Measurements from ENCODE around the gene RPL10. TPM values are rescaled to one million over a fixed set of nuclear protein-coding genes. Genes with fewer than 3 reads are reported as not detected.
A peak's percentile ranks its signal among the peaks of the same experiment; 100 is the strongest.

Gene RPL10
- total RNA-seq, 4 donors from 2014 or later = 1,992 to 4,644 (median 2,626) TPM

DNA sequence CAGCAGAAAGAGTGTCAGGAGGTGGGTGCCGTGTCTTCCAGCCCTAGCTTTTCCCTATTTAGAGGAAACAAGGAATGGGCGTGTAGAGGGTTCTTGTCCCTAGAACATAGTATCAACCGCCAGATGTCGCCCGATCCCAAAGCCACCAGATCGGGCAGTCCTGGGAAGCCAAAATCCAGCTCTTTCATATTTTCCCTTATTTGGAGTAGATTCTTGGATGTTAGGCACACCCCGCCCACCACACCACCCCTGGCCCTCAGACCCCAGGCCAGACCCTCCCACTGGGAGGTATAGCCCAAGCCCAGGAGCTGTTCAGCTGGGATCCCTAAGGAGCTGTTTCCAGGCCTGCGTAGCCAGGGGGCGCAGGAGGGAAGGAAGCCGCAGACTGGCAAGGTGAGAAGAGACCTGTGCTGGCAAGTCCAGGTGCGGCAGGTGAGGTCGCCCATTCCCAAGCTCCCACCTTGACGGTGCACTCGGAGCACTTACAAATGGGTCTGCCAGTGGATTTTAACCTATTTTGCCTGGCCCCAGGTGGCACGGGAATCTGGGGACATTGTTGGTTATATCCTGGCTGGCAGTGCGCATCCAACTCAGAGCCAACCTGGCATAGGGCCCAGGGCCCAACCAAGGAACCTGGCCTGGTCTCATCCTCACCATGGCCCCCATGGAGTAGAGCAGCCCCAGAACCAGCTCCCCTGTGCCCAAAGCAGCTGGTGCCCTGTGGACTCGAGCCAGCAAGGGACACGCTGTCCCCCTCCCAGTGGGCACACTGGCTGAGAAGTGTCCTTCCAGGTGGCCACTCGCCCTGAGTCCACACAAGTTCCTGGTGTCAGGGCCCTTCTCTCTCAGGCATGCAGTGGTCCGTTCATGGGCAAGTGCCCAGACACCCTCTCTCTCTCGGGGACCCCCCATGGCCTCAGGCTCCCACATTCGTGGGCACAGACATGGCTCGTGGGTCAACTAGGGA lies 24.6 kb upstream of the RPL10 start:
- H3K9me3 ChIP-seq = no peaks in the 10 kb centered on the region

DNA sequence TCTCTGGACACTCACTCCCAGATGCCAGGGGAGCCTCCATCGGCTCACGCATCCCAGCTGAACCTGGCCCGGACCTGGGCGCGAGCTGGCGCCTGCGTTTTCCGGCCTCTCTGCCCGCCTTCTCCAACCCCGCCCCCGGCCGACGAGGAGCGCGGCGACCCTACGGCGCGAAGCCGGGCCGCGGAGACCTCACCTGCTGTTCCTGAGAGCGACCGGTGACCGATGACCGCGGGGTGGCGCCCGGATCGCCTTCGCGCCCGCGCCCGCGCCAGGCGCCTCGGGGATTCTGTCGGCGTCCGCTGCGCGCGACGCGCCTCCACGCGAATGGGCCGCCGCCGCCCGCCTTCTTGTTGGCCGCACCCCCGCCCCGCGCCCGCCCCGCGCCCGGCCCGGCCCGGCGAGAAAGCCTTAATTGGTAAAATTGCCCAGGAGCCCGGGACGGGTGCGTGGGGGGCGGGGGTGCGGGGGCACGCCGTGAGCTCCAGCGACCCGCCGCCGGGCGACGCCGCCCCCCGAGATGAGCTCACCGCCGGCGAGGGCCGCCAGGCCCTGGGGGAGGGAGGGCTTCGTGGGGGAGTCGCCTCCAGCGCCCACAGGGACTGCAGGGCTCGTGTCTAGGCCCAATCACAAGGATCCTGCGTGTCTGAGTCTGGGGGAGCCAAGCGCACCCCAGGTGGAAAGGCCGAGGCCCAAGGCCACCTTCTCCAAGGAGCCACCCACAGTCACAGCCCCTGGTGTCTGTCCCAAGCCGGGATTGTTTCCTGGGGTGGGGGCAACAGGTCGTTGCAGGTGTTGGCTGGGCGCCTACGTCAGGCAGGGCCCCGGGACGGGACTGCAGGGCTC lies 23.6 kb upstream of the RPL10 start, which contains the start of gene FLNA:
Gene FLNA, minus strand, starts transcription at position 322 of the 843 bp plus-strand sequence. CDS start 3,389 bp downstream, outside the sequence.
- peak in 1 of 3 donors; percentile 70 for DNase-seq
- TF ChIP-seq POLR2A (IDR thresholded peaks at IDR 0.05) = no peak
- TF ChIP-seq, protein P1, sequence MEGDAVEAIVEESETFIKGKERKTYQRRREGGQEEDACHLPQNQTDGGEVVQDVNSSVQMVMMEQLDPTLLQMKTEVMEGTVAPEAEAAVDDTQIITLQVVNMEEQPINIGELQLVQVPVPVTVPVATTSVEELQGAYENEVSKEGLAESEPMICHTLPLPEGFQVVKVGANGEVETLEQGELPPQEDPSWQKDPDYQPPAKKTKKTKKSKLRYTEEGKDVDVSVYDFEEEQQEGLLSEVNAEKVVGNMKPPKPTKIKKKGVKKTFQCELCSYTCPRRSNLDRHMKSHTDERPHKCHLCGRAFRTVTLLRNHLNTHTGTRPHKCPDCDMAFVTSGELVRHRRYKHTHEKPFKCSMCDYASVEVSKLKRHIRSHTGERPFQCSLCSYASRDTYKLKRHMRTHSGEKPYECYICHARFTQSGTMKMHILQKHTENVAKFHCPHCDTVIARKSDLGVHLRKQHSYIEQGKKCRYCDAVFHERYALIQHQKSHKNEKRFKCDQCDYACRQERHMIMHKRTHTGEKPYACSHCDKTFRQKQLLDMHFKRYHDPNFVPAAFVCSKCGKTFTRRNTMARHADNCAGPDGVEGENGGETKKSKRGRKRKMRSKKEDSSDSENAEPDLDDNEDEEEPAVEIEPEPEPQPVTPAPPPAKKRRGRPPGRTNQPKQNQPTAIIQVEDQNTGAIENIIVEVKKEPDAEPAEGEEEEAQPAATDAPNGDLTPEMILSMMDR (IDR thresholded peaks at IDR 0.05) = peak in 2 of 6 experiments; percentile 7 to 20
- Histone ChIP-seq H3K4me1 (peaks cover 0 to 15% (median 7%) of the 10 kb centered on the region in 4 donors), H3K36me3 (no peaks in the 10 kb centered on the region), H3K4me3 (peak within 1 kb of the TSS; percentile 16 to 79 (median 36)), H3K27ac (peak within 1 kb of the TSS; percentile 22 to 97 (median 56)), H3K27me3 (no peaks in the 10 kb centered on the region), H3K9me3 (no peaks in the 10 kb centered on the region)

More for the DNA sequence above, 24.6 kb upstream of the RPL10 start:
- peak overlapping the region; percentile 16 to 79 (median 36) for H3K4me3 ChIP-seq
- H3K36me3 ChIP-seq = no peaks in the 10 kb centered on the region
- H3K27ac ChIP-seq = peak overlapping the region in 3 of 4 donors; percentile 26 to 97 (median 86)
- TF ChIP-seq POLR2A (IDR thresholded peaks at IDR 0.05) = no peak
- TF ChIP-seq, protein P1 (IDR thresholded peaks at IDR 0.05) = peak in 5 of 6 experiments; percentile 23 to 72 (median 56)
- peak; percentile 54 to 79 (median 78) for DNase-seq
- H3K4me1 ChIP-seq = peaks cover 0 to 15% (median 7%) of the 10 kb centered on the region in 4 donors
- H3K27me3 ChIP-seq = no peaks in the 10 kb centered on the region

DNA sequence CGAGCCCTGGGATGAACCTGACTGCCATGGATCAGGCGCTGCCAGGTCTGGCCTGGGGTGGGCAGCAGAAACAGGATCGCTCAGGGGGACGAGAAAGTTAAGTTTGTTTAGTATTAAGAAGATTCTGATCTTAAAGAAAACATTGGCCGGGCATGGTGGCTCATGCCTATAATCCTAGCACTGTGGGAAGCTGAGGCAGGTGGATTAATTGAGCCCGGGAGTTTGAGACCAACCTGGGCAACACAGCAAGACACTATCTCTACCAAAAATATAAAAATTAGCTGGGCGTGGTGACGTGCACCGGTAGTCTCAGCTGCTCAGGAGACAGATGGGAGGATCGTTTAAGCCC lies 23.0 kb upstream of the RPL10 start:
- H3K27ac ChIP-seq = peak overlapping the region; percentile 22 to 97 (median 56)
- no peaks in the 10 kb centered on the region for H3K36me3 ChIP-seq
- H3K4me1 ChIP-seq = peaks cover 0 to 18% (median 7%) of the 10 kb centered on the region in 4 donors
- no peak for DNase-seq
- TF ChIP-seq, protein P1 (IDR thresholded peaks at IDR 0.05) = no peak
- TF ChIP-seq POLR2A (IDR thresholded peaks at IDR 0.05) = no peak
- no peaks in the 10 kb centered on the region for H3K9me3 ChIP-seq
- no peaks in the 10 kb centered on the region for H3K27me3 ChIP-seq
- peak overlapping the region in 1 of 4 donors; percentile 79 for H3K4me3 ChIP-seq

DNA sequence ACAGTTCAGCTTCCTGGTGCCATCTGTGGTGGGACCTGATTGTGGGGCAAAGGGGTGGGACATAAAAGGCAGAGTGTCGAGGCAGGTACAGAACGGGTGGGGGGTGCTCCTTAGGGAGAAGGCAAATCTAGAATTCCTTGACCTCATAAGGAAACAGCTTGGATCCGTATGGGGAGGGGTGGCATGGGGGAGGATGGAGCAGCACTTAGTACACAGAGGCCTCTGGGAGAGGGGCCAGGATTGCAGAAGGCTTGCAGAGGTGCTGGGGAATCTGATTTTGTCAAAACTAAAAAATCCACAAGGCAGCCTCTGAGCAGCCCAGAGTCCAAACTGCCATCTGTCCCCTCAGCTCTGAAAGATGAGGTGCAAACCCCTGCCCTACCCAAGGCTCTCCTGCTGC lies 21.4 kb upstream of the RPL10 start:
- H3K27me3 ChIP-seq = no peaks in the 10 kb centered on the region
- peak overlapping the region in 2 of 4 donors; percentile 59 to 97 for H3K27ac ChIP-seq
- no peak for DNase-seq
- TF ChIP-seq, protein P1 (IDR thresholded peaks at IDR 0.05) = no peak
- no peak for TF ChIP-seq POLR2A (IDR thresholded peaks at IDR 0.05)
- peaks cover 0 to 4% (median 0%) of the 10 kb centered on the region in 3 donors for H3K36me3 ChIP-seq
- no peak overlapping the region for H3K4me3 ChIP-seq
- no peaks in the 10 kb centered on the region for H3K9me3 ChIP-seq
- H3K4me1 ChIP-seq = peaks cover 0 to 23% (median 10%) of the 10 kb centered on the region in 4 donors
